Heart left ventricle (tissue), 13 donors: ENCODE measurements around the gene RNF208.

Source experiments
- POLR2A ChIP-seq, 2 donors: fragments of 450-650 bp; IDR thresholded peaks; one replicate each; pipeline ENCODE4 v1.6.1; 2017; ENCODE audit warnings: antibody characterized with exemption in 2 of 2, mild to moderate bottlenecking in 2 of 2, moderate library complexity in 2 of 2
- TF ChIP-seq, protein P1 (sequence below), 12 donors: fragments of 200-600 bp; sonication (generic) in 4 of 12; IDR thresholded peaks; one replicate each; pipeline versions ENCODE4 v1.5.0 to v1.8.0; 2018 to 2022; ENCODE audit warnings: antibody characterized with exemption in 12 of 12, mild to moderate bottlenecking in 5 of 12
- donor health status: ischemic (EF 13 %, LVEDD 7.1; RV severe dilation, severe dysfunction).
- donor health status: DM: no; HTN: yes; CAD: no.
- donor health status: DM: no; HTN: no; CAD: no.
- donor health status: ischemic (EF 25% LVEDD 6.9; RV normal size, moderate dysfunction).
- donor health status: ischemic (EF 25% LVEDD 5.7; RV mildly dilated, moderate dysfunction).
- donor health status: ischemic (EF 35%, LVEDD 5.7; RV mildly dilated, moderate dysfunction).
- donor health status: nonischemic (EF 11% LVEDD 7.7; RV severe dilation, severe dysfunction).
- donor health status: DM: yes; HTN: yes; CAD: no.
- donor health status: PGD.
- donor health status: ischemic (EF 29% LVEDD 5.4; RV normal size, mild dysfunction).
- donor health status: nonischemic (EF 23%, LVEDD 6.1; RV moderate dilation, normal function).

DNA sequence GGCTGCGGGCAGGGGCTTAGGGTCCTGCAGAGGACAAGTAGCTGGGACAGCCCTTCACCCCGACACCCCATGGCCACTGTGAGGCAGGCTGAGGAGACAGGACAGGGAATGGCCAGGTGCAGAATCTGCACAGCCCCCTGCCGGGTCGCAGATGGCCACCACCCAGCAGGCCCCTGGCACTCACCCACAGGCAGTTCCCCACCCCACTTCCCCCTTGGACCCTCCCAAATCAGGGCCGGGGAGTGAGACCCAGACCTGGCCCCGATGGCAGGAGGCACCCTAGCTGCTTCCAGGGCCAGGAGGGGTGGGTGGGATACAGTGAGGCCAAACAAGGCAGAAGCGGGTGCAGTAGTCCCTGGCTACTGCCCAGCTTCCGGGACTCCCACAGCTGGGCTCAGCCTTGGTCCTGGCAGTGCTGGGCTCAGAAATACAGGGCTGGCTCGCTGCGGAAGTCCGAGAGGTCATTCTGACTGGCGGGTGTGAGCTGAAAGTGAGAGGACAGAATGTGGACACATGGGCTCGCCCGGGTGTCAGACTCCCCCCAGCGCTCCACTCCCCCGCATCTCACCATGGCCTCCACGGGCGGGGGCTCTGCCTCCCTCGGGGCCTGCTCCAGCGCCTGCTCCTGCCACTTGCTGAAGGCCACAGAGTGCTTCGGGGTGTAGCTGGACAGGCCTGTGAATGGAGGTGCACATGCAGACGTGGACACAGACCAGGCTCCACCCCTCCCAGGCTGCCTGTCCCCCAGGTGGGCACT lies 30.2 kb downstream of the RNF208 start:
- TF ChIP-seq, protein P1, sequence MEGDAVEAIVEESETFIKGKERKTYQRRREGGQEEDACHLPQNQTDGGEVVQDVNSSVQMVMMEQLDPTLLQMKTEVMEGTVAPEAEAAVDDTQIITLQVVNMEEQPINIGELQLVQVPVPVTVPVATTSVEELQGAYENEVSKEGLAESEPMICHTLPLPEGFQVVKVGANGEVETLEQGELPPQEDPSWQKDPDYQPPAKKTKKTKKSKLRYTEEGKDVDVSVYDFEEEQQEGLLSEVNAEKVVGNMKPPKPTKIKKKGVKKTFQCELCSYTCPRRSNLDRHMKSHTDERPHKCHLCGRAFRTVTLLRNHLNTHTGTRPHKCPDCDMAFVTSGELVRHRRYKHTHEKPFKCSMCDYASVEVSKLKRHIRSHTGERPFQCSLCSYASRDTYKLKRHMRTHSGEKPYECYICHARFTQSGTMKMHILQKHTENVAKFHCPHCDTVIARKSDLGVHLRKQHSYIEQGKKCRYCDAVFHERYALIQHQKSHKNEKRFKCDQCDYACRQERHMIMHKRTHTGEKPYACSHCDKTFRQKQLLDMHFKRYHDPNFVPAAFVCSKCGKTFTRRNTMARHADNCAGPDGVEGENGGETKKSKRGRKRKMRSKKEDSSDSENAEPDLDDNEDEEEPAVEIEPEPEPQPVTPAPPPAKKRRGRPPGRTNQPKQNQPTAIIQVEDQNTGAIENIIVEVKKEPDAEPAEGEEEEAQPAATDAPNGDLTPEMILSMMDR (IDR thresholded peaks at IDR 0.05) = no peak
- TF ChIP-seq POLR2A (IDR thresholded peaks at IDR 0.05) = no peak
